Measurements from ENCODE around the gene RANBP9. TPM values are rescaled to one million over a fixed set of nuclear protein-coding genes. Genes with fewer than 3 reads are reported as not detected.

Gene RANBP9
- polyA plus RNA-seq, 4 donors: 41.9 to 50.4 (median 47.3) TPM

GRCh38 chr6:13572951-13573654, 138.5 kb downstream of the RANBP9 start:
- no peak for DNase-seq (ENCODE audit: low read depth in 4 of 4, low spot score in 3 of 4)

- DNase-seq (ENCODE audit: low read depth in 4 of 4, low spot score in 3 of 4): no peak
Measured at GRCh38 chr6:13572240-13572639, 139.4 kb downstream of the RANBP9 start.

Other genes starting within 250 kb of the RANBP9 start
- 1 to 10 TPM; 1.6 to 2.5 (median 1.8) TPM for gene GFOD1, start 224.2 kb downstream of the RANBP9 start, polyA plus RNA-seq (ENCODE audit: insufficient read length in 4 of 4)
- gene SIRT5, start 137.2 kb downstream of the RANBP9 start, polyA plus RNA-seq (ENCODE audit: insufficient read length in 4 of 4): 10 to 100 TPM; 10.9 to 25.7 (median 21.7) TPM
- gene NOL7, start 96.5 kb downstream of the RANBP9 start, polyA plus RNA-seq (ENCODE audit: insufficient read length in 4 of 4): 10 to 100 TPM; 60.8 to 95.8 (median 88.7) TPM
- gene MCUR1, start 102.7 kb upstream of the RANBP9 start, polyA plus RNA-seq (ENCODE audit: insufficient read length in 4 of 4): 10 to 100 TPM; 25.1 to 61.4 (median 52.3) TPM
- 1 to 10 TPM in 3 of 4 donors, under 1 TPM in 1; 0.98 to 3.3 (median 2.8) TPM for gene RNF182, start 213.1 kb upstream of the RANBP9 start, polyA plus RNA-seq (ENCODE audit: insufficient read length in 4 of 4)

All from left renal pelvis (tissue), 4 donors.